Measurements from ENCODE around the gene ACTN4. TPM values are rescaled to one million over a fixed set of nuclear protein-coding genes. Genes with fewer than 3 reads are reported as not detected.
A peak's percentile ranks its signal among the peaks of the same experiment; 100 is the strongest.

The ACTN4 gene
- total and polyA plus RNA-seq, 2 donors (not counting 1 experiment from before 2014, with no cell fraction given), result 108 to 164 TPM

- 7% methylated on average over 12 of the region's 13 CpGs for WGBS (ENCODE audit: insufficient coverage)
- Histone ChIP-seq H3K9ac (ENCODE audit: low read length) (peak overlapping the region; percentile 86), H3K9me3 (ENCODE audit: control extremely low read depth in 1 of 3, control insufficient read depth in 2 of 3, insufficient read depth in 1 of 3, low read length in 2 of 3) (peaks cover 0 to 8% (median 0%) of the 10 kb centered on the region in 3 donors), H2AFZ (ENCODE audit: insufficient read depth, low read depth, low read length, poor library complexity, severe bottlenecking) (peak overlapping the region; percentile 77), H3K4me3 (ENCODE audit: control extremely low read depth in 1 of 5, extremely low read depth in 1 of 5, insufficient read depth in 1 of 5, low read depth in 2 of 5, low read length in 4 of 5) (peak overlapping the region in 4 of 5 experiments; percentile 57 to 86 (median 80)), H4K20me1 (ENCODE audit: control insufficient read depth, insufficient read depth, low read length, poor library complexity, severe bottlenecking) (no peaks in the 10 kb centered on the region), H3K36me3 (replicated peaks in 1 of 2; ENCODE audit: control extremely low read depth in 1 of 2, control insufficient read depth in 1 of 2, extremely low read depth in 1 of 2, insufficient read depth in 2 of 2, low read length in 1 of 2) (peaks cover 0 to 8% of the 10 kb centered on the region in 2 experiments), H3K4me1 (ENCODE audit: control insufficient read depth in 2 of 2, insufficient read depth in 2 of 2, low read length in 2 of 2) (peaks cover 29 to 44% of the 10 kb centered on the region in 2 donors), H3K27me3 (replicated peaks in 1 of 4; ENCODE audit: control extremely low read depth in 1 of 4, control insufficient read depth in 3 of 4, insufficient read depth in 4 of 4, low read length in 3 of 4) (no peaks in the 10 kb centered on the region), H3K27ac (ENCODE audit: low read length in 2 of 2) (peak overlapping the region; percentile 65 to 74), H3K79me2 (ENCODE audit: control insufficient read depth, insufficient read depth, low read length) (peaks cover 11% of the 10 kb centered on the region), H3K4me2 (replicated peaks; ENCODE audit: low read depth, low read length, poor library complexity, severe bottlenecking) (peak overlapping the region; percentile 84)
- intact Hi-C loops (cut with micrococcal nuclease), result loop anchor here (1.0 to 10.0 kb wide), 8 partner anchors 33 to 332 kb away; partner anchors contain the start of genes ACTN4, ECH1, EIF3K and FAM98C
- TF ChIP-seq EZH2 (IDR thresholded peaks at IDR 0.05; ENCODE audit: borderline replicate concordance, insufficient read depth, low read depth, low read length, poor library complexity, severe bottlenecking), result no peak
- no peak for TF ChIP-seq CTCF (IDR thresholded peaks at IDR 0.05)
- peaks cover 42% of the 10 kb centered on the region for H3K4me1 Mint-ChIP-seq
- H3K27me3 Mint-ChIP-seq, result no peaks in the 10 kb centered on the region
- POLR2A ChIA-PET, result interaction anchor here (0.5 to 1.4 kb wide), 9 partner anchors 35 to 196 kb away, joined by 3 to 14 read pairs (median 4); partner anchors contain the start of genes MRPS12 and SARS2
- DNase-seq (peak; percentile 72), ATAC-seq (ENCODE audit: low read depth) (peak; percentile 14)
- H3K4me3 Mint-ChIP-seq, result peak overlapping the region; percentile 87
- H3K9me3 Mint-ChIP-seq (ENCODE audit: insufficient read depth), result no peaks in the 10 kb centered on the region
- H3K27ac Mint-ChIP-seq, result peak overlapping the region; percentile 95
- CTCF ChIA-PET, result interaction anchor here (0.9 to 5.2 kb wide), 12 partner anchors 8 to 332 kb away, joined by 3 to 51 read pairs (median 5); partner anchors contain the start of genes ACTN4, ECH1, FAM98C and MRPS12
Observed at GRCh38 chr19:38734426-38735256, 87.2 kb downstream of the ACTN4 start.

Data from B cell (primary cell).